H9 (cell line): ENCODE data around the gene SEL1L. TPM values are rescaled to one million over a fixed set of nuclear protein-coding genes. Genes with fewer than 3 reads are reported as not detected.

Experiments used
- DNase-seq: peaks from one replicate; pipeline ENCODE4 v3.0.0-alpha.2; 2017
- H2AFZ ChIP-seq: one replicate; pipeline ENCODE4 v1.6.1; 2013; ENCODE audit warnings: mild to moderate bottlenecking, low read length, control low read depth, moderate library complexity
- H2AK5ac ChIP-seq: 2 replicates; pipeline ENCODE4 v1.6.1; 2013; ENCODE audit warnings: low read length, control low read depth, mixed read lengths; ENCODE audit not compliant: insufficient read length
- H2BK120ac ChIP-seq: one replicate; pipeline ENCODE4 v1.6.1; 2013; ENCODE audit warnings: low read depth, mild to moderate bottlenecking, low read length, control low read depth, inconsistent platforms; ENCODE audit not compliant: poor library complexity, severe bottlenecking
- H2BK12ac ChIP-seq: 2 replicates; pipeline ENCODE4 v1.6.1; 2013; ENCODE audit warnings: low read length, control low read depth, mixed read lengths, low read depth; ENCODE audit not compliant: insufficient read length
- H2BK15ac ChIP-seq: 2 replicates; pipeline ENCODE4 v1.6.1; 2013; ENCODE audit warnings: low read depth, low read length, control low read depth
- H2BK20ac ChIP-seq: one replicate; pipeline ENCODE4 v1.6.1; 2013; ENCODE audit warnings: low read depth, mild to moderate bottlenecking, low read length, control low read depth, inconsistent platforms; ENCODE audit not compliant: poor library complexity, severe bottlenecking
- H2BK5ac ChIP-seq: 2 replicates; pipeline ENCODE4 v1.6.1; 2013; ENCODE audit warnings: low read length, control low read depth, mixed read lengths; ENCODE audit not compliant: insufficient read length
- H3K14ac ChIP-seq: 2 replicates; pipeline ENCODE4 v1.6.1; 2013; ENCODE audit warnings: low read length, control low read depth; ENCODE audit not compliant: insufficient read depth
- H3K18ac ChIP-seq: 2 replicates; pipeline ENCODE4 v1.6.1; 2013; ENCODE audit warnings: low read depth, mild to moderate bottlenecking, mixed read lengths, low read length, control low read depth; ENCODE audit not compliant: insufficient read length
- H3K23ac ChIP-seq: 2 replicates; pipeline ENCODE4 v1.6.1; 2013; ENCODE audit warnings: low read length, control low read depth, mixed read lengths, low read depth; ENCODE audit not compliant: insufficient read length
- H3K23me2 ChIP-seq: 2 replicates; pipeline ENCODE4 v1.6.1; 2013; ENCODE audit warnings: low read depth, mild to moderate bottlenecking, mixed read lengths, low read length, control low read depth; ENCODE audit not compliant: insufficient read length, poor library complexity, severe bottlenecking
- H3K27ac ChIP-seq: 2 replicates; pipeline ENCODE4 v1.5.1; 2013; ENCODE audit warnings: low read length, control low read depth, mixed read lengths, low read depth; ENCODE audit not compliant: insufficient read length
- H3K27me3 ChIP-seq: 2 replicates; pipeline ENCODE4 v1.6.1; 2013; ENCODE audit warnings: low read length, control low read depth, inconsistent platforms; ENCODE audit not compliant: insufficient read depth
- H3K4ac ChIP-seq: 2 replicates; pipeline ENCODE4 v1.6.1; 2013; ENCODE audit warnings: low read depth, mild to moderate bottlenecking, control low read depth, inconsistent platforms, low read length, moderate library complexity
- H3K4me1 ChIP-seq: 2 replicates; pipeline ENCODE4 v1.6.1; 2013; ENCODE audit warnings: low read length, control low read depth, inconsistent platforms; ENCODE audit not compliant: insufficient read depth
- H3K4me2 ChIP-seq: 2 replicates; pipeline ENCODE4 v1.6.1; 2013; ENCODE audit warnings: low read length, control low read depth, mixed read lengths; ENCODE audit not compliant: insufficient read length, insufficient read depth
- H3K56ac ChIP-seq: 2 replicates; pipeline ENCODE4 v1.6.1; 2013; ENCODE audit warnings: low read depth, mild to moderate bottlenecking, mixed read lengths, low read length, control low read depth; ENCODE audit not compliant: insufficient read length
- H3K79me1 ChIP-seq: 2 replicates; pipeline ENCODE4 v1.6.1; 2013; ENCODE audit warnings: low read depth, mild to moderate bottlenecking, moderate library complexity, low read length, control low read depth, inconsistent platforms; ENCODE audit not compliant: insufficient read depth, poor library complexity, severe bottlenecking
- H3K79me2 ChIP-seq: 2 replicates; pipeline ENCODE4 v1.6.1; 2013; ENCODE audit warnings: low read length, control low read depth, inconsistent platforms; ENCODE audit not compliant: insufficient read depth
- H3K9ac ChIP-seq: 2 replicates; pipeline ENCODE4 v1.6.1; 2013; ENCODE audit warnings: low read length, control low read depth, mixed read lengths; ENCODE audit not compliant: insufficient read length; ENCODE audit errors: extremely low read depth
- H3K9me3 ChIP-seq: one replicate; pipeline ENCODE4 v1.6.1; 2013; ENCODE audit warnings: low read depth, low read length, inconsistent platforms; ENCODE audit not compliant: control insufficient read depth
- H3T11ph ChIP-seq: one replicate; pipeline ENCODE4 v1.6.1; 2013; ENCODE audit warnings: mild to moderate bottlenecking, low read length, control low read depth, inconsistent platforms
- H4K20me1 ChIP-seq: one replicate; pipeline ENCODE4 v1.6.1; 2013; ENCODE audit not compliant: control insufficient read depth, insufficient read length, insufficient read depth
- H4K5ac ChIP-seq: 2 replicates; pipeline ENCODE4 v1.6.1; 2013; ENCODE audit warnings: low read depth, mild to moderate bottlenecking, mixed read lengths, low read length, control low read depth; ENCODE audit not compliant: insufficient read length
- H4K8ac ChIP-seq: replicated peaks from 2 replicates; pipeline ENCODE4 v1.6.1; 2013; ENCODE audit warnings: low read length, control low read depth, mixed read lengths, low read depth; ENCODE audit not compliant: insufficient read length
- H4K91ac ChIP-seq: 2 replicates; pipeline ENCODE4 v1.6.1; 2013; ENCODE audit warnings: low read depth, mild to moderate bottlenecking, moderate library complexity, mixed read lengths, low read length, control low read depth; ENCODE audit not compliant: insufficient read length
- H3K27ac Mint-ChIP-seq, 3 experiments: 2 replicates in 2 of 3; 3 replicates in 1 of 3; pipeline ENCODE4 v1.8.0; 2020 to 2021; ENCODE audit warnings: mixed read lengths in 3 of 3, mild to moderate bottlenecking in 1 of 3, moderate library complexity in 1 of 3
- H3K27me3 Mint-ChIP-seq: 2 replicates; pipeline ENCODE4 v1.8.0; 2021; ENCODE audit warnings: low read depth, mild to moderate bottlenecking, moderate library complexity, mixed read lengths
- H3K36me3 Mint-ChIP-seq, 3 experiments: 2 replicates in 2 of 3; 3 replicates in 1 of 3; pipeline ENCODE4 v1.8.0; 2020 to 2021; ENCODE audit warnings: low read depth in 3 of 3, mixed read lengths in 3 of 3; ENCODE audit not compliant: insufficient read depth in 1 of 3
- H3K4me1 Mint-ChIP-seq, 2 experiments: 2 replicates each; pipeline ENCODE4 v1.8.0; 2020; ENCODE audit warnings: mixed read lengths in 2 of 2
- H3K4me3 Mint-ChIP-seq, 2 experiments: 2 replicates in 1 of 2; 3 replicates in 1 of 2; pipeline ENCODE4 v1.8.0; 2020 to 2021; ENCODE audit warnings: mild to moderate bottlenecking in 2 of 2, mixed read lengths in 2 of 2, moderate library complexity in 1 of 2
- H3K9me3 Mint-ChIP-seq, 2 experiments: 2 replicates in 1 of 2; 3 replicates in 1 of 2; pipeline ENCODE4 v1.8.0; 2020; ENCODE audit warnings: mild to moderate bottlenecking in 2 of 2, mixed read lengths in 2 of 2, moderate library complexity in 1 of 2
- whole genome bisulfite sequencing: extraction: QIAGEN DNeasy Blood & Tissue Kit; methylation state at CpG from one replicate; pipeline ENCODE4 v1.1.7; 2013; ENCODE audit warnings: missing lambda C conversion rate, low lambda C conversion rate, mixed read lengths; ENCODE audit not compliant: insufficient read length; ENCODE audit errors: extremely low coverage; 5-methylcytosine and 5-hydroxymethylcytosine counted together
- total RNA-seq: library from RNA; stranded (reverse); gene quantifications from 2 replicates; pipeline ENCODE4 v1.2.1, GENCODE V29; 2021
- TF ChIP-seq, protein P1 (sequence below): fragments of 200-600 bp; sonication (generic); conservative IDR thresholded peaks from 3 replicates; pipeline ENCODE4 v1.8.0; 2021; ENCODE audit warnings: antibody characterized with exemption, mild to moderate bottlenecking

The SEL1L gene
- total RNA-seq, 1 experiment from 2014 or later = 27.5 TPM

DNA sequence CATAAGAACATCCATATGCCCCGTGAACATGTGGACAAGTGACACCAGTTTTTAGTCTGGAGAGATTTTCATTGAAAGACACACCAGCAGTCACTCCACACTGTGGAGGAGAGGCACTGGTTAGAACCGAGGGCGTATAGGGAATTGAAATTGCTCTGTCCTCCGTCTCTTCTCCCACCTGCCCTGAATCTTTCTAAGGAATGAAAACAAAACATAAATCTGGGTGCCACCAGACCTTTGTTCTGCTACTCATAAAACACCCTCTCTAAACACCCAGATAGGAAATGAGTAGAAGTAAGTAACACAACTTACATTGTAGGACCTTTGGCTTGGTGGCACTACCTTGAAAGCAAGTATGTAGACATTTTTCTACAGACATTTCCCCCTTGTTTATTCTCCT, 96.4 kb downstream of the SEL1L start:
- no peak overlapping the region for H3K4me2 ChIP-seq

More for the DNA sequence above, 96.4 kb downstream of the SEL1L start:
- Histone ChIP-seq H2AK5ac (no peak overlapping the region), H4K8ac (no peak overlapping the region), H4K20me1 (no peaks in the 10 kb centered on the region), H2BK20ac (no peak overlapping the region), H3K79me1 (no peaks in the 10 kb centered on the region), H2AFZ (no peak overlapping the region), H3K56ac (no peak overlapping the region), H2BK15ac (no peak overlapping the region), H3K9ac (no peak overlapping the region), H3K4me1 (peaks cover 14% of the 10 kb centered on the region; the same call in 1 of the 2 replicates), H3K18ac (no peak overlapping the region), H3K79me2 (peaks cover 7% of the 10 kb centered on the region; the same call in 1 of the 2 replicates), H4K5ac (no peak overlapping the region), H2BK12ac (no peak overlapping the region), H3K23me2 (peaks cover 16% of the 10 kb centered on the region), H3K9me3 (no peaks in the 10 kb centered on the region), H3K14ac (no peak overlapping the region), H3K27ac (no peak overlapping the region), H3K23ac (no peak overlapping the region), H3T11ph (no peak overlapping the region), H2BK5ac (no peak overlapping the region), H2BK120ac (no peak overlapping the region), H3K4ac (no peak overlapping the region), H4K91ac (no peak overlapping the region), H3K27me3 (peaks cover 7% of the 10 kb centered on the region; the same call in 1 of the 2 replicates)
- TF ChIP-seq, protein P1, sequence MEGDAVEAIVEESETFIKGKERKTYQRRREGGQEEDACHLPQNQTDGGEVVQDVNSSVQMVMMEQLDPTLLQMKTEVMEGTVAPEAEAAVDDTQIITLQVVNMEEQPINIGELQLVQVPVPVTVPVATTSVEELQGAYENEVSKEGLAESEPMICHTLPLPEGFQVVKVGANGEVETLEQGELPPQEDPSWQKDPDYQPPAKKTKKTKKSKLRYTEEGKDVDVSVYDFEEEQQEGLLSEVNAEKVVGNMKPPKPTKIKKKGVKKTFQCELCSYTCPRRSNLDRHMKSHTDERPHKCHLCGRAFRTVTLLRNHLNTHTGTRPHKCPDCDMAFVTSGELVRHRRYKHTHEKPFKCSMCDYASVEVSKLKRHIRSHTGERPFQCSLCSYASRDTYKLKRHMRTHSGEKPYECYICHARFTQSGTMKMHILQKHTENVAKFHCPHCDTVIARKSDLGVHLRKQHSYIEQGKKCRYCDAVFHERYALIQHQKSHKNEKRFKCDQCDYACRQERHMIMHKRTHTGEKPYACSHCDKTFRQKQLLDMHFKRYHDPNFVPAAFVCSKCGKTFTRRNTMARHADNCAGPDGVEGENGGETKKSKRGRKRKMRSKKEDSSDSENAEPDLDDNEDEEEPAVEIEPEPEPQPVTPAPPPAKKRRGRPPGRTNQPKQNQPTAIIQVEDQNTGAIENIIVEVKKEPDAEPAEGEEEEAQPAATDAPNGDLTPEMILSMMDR = no peak
- peaks cover 36 to 39% of the 10 kb centered on the region in 2 experiments for H3K4me1 Mint-ChIP-seq
- H3K9me3 Mint-ChIP-seq = no peaks in the 10 kb centered on the region
- peak overlapping the region; percentile 74 to 86 for H3K4me3 Mint-ChIP-seq
- H3K36me3 Mint-ChIP-seq = peaks cover 0 to 4% (median 0%) of the 10 kb centered on the region in 3 experiments; a peak in 1 of 7 replicates
- H3K27me3 Mint-ChIP-seq = peaks cover 48% of the 10 kb centered on the region
- no peak overlapping the region for H3K27ac Mint-ChIP-seq
- no peak for DNase-seq
- WGBS = no CpG with 5 or more reads among the region's 4 CpGs
